T-helper 2 cell (primary cell): ENCODE measurements around the gene LPCAT1.
"Not testable (repeated sequence)": the region's sequence is repeated elsewhere in the genome, so short reads cannot be mapped to it uniquely, and the experiment has no call there.

Experiments
- DNase-seq, 5 experiments: peaks; one replicate each; pipeline versions ENCODE4 v3.0.0 to v3.0.0-alpha.2; 2012 to 2022
- total RNA-seq, 2 donors: gene quantifications; one replicate each; lab custom pipeline; 2026; lab: John Stamatoyannopoulos, UW

Gene LPCAT1, protein sequence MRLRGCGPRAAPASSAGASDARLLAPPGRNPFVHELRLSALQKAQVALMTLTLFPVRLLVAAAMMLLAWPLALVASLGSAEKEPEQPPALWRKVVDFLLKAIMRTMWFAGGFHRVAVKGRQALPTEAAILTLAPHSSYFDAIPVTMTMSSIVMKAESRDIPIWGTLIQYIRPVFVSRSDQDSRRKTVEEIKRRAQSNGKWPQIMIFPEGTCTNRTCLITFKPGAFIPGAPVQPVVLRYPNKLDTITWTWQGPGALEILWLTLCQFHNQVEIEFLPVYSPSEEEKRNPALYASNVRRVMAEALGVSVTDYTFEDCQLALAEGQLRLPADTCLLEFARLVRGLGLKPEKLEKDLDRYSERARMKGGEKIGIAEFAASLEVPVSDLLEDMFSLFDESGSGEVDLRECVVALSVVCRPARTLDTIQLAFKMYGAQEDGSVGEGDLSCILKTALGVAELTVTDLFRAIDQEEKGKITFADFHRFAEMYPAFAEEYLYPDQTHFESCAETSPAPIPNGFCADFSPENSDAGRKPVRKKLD
- 23.7 to 35.4 reads per million in 2 donors for total RNA-seq

DNA sequence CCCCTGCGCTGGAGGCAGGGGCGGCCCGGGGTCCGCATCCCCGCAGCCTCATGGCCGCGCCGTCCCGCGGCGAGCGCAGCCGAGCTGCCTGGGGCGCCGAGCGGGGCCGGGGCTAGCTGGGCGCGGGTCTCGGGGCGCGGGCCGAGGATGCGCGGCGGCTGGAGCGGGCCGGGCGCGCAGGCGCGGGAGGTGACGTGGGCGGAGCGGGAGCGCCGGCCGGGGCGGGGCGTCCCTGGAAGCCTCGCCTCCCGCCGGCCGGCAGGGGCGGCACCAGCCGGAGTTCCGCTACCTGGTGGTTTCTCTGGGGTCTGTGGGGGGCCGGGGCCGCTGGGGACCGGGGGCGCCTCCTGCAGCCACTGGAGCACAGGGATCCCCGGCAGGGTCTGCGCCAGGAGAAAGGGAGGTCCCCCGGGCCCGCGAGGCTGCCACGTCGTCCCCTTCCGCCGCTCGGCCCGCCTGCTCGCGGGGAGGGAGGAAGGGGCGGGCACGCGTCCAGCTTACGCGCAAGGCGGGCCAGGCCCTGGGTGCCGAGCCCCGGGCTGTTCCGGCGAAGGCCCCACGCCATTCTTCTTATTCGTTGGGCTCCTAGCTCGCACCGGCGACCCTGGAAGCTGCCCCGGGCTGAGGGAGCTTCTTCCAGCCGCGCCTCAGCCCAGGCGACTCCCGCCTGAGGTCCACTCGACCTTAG is at the start of gene LPCAT1:
LPCAT1 (minus strand) TSS at position 168 of the 688 bp plus-strand sequence; CDS start at position 52, 116 bp downstream.
- DNase-seq: peak; percentile 58 to 87 (median 62)

DNA sequence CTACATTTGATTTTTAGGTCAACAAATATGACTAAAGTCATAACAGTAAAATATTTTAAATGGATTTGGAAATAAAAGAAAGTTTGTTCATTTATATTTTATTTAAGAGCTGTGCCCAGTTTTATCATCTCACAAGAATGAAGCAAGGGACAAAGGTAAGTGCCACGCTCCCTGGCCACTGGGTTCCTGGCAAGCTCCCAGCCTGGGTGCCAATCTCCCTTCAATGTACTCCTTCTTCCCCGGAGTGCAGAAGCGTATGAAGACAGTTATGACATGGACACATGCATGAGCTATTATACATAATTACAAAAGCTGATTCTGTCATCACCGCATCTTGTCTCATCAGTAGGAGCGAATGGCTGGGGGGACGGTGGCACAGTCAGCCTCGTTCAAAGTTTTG is 48.1 kb upstream of the LPCAT1 start:
- not testable (repeated sequence) for DNase-seq

DNA sequence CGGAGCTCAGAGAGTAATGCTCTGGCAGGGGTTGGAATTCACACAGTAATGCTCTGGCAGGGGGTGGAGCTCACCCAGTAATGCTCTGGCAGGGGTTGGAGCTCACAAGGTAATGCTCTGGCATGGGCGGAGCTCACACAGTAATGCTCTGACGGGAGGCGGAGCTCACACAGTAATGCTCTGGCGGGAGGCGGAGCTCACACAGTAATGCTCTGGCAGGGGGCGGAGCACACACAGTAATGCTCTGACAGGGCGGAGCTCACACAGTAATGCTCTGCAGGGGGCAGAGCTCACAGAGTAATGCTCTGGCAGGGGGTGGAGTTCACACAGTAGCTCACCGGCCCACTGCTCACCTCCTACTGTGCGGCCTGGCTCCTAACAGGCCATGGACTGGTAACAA is 47.2 kb upstream of the LPCAT1 start:
- DNase-seq: no peak

DNA sequence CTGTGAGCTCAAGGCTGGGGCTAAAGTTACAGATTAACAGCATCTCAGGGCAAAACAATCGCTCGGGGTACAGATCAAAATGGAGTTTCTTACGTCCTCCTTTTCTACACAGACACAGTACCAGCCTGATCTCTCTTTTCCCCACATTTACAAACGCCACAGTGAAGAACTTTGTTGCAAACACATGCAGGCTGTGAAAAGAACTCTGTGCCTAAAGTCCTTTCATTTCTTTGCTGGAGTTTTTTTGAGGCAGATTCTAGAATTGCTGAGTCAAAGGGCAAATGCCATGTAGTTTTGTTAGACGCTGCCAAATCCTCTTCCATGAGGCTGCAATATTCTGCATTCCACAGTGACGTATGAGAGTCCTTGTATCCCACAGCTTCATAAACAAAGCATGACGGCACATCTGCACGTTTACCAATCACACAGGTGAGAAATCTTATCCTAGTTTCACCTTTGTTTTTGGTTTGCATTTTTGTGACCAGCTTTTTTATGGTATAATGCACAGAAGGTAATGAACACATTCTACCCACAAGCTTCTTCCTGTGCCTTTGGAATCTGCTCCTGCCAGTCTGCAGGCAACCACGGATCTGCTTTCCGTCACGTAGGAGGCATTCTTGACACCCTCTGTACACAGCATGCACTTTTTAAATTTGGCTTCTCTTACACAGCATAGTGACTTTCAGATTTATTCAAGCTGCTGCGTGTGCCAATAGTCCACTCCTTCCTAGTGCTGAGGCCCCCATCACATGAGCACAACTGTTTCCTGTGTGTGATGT is 44.6 kb upstream of the LPCAT1 start:
- no peak for DNase-seq

DNA sequence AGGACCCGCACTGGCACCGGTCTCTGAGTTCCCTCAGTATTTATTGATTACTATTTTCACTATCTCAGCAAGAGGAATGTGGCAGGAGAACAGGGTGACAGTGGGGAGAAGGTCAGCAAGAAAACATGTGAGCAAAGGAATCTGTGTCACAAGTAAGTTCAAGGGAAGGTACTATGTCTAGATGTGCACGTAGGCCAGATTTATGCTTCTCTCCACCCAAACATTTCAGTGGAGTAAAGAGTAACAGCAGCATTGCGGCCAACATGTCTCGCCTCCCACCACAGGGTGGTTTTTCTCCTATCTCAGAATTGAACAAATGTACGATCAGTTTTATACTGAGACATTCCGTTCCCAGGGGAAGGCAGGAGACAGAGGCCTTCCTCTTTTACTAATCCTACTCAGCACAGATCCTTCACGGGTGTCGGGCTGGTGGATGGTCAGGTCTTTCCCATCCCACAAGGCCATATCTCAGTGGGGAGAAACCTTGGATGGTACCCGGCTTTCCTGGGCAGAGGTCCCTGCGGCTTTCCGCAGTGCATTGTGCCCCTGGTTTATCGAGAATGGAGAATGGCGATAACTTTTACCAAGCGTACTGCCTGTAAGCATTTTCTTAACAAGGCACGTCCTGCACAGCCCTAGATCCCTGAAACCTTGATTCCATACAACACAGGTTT is 43.9 kb upstream of the LPCAT1 start:
- not testable (repeated sequence) for DNase-seq

DNA sequence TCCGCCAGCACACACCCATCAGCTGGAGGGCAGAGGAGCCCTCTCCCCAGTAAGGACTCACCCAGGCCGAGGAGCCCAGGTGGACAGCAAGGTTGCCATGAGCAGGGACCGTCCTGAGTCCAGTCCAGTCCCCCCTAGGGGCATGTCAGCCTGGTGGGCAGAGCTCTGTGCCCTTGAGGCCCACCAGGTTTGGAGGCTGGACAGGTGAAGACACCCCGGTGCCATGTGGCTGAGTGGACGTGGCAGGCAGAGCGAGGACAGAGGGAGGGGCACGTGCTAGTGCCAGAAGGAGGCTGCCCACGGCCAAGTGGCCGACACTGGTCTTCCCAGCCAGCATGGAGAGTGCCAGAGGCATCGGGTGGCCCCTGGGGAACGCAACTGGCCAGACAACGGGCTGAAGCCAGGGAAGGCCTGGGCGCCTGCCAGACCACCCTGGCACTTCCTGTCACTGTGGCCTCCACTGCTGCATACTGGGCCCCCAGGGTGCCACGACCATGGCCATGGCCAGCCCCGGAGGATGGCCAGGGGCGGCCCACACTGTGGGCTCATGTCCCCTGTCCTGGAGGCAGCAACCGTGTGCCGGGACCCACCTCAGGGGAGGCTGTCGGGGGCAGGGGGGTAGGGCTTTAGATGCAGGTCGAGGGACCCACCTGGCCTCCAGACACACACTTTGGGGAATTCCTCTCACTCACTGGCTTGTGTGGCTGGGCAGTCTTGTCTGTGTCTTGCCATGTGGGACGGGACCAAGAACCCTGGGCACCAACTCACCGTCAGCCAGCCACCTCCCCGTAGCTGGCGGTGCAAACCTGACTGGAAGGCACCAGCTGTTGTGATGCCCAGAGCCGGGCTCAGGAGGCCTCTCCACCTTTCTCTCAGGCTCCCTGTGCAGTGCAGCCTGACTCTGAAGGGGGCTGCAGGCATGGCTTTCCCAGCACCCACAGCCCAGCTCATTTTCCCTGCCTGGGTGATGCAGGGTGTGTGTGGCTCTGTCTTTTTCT is 42.3 kb upstream of the LPCAT1 start:
- no peak for DNase-seq

DNA sequence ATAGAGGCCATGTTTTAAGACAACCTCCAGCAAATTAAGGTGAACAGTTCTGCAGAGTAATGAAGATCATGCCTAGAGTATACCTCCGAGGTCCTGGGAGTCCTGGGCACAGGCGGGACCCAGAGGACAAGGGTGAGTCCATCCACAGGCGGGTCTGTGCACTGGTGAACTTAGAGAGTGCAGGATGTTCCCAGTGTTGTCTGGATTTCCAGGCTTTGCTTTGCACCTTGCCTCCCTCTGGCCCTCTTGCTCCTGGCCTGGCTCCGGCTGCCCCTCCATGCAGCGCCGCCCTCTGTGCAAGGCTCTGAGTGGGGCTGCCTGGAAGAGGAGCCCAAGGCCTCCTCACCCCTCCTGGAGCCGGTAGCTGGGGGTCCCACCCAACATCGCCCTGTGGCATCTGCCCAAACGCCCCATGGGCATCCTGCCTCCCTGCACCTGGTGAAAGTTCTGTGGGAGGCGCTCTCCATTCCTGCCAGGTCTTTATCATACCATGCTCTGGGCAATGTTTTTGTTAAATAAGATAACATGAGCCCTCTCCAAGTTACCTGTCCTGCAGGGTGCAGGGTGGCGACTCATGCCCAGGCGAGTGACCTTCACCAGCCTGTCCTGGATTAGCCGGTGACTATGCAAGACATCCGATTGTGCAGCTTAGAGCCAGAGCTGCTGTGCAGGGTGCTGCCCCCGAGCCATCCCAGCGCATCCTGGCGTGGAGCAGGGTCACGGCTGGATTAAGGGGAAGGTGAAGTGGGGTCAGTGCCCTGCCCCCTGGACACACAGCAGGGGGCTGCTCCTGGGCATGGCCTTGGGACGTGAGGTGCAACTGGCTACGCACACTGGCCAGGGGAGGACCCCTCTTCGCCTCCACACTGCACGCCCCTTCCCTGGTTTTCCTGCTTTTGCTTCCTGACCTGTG is 41.3 kb upstream of the LPCAT1 start:
- no peak for DNase-seq

DNA sequence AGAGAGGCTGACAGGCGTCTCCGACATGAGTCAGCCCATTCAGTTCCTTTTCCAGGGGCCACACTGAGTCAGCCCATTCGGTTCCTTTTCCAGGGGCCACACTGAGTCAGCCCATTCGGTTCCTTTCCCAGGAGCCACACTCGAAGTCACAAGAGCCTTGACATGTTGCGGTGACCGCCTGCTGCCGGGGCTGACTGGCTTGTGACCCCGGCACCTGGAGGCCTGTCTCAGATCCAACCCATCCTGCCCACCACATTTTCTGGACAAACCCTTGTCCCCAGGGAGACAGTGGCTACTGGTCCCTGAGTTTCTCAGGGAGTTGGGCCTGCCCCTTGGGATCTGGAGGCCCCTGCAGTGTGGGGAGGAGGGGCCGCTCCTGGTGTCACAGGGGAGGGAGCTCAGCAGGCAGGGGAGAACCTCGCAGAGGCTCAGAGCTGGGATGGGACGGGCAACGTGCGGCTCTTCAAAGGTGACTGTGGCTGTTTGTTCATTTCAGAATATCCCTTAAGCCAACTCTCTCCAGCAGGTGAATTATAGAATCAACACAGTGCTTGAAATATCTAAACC is 40.5 kb upstream of the LPCAT1 start:
- no peak for DNase-seq

DNA sequence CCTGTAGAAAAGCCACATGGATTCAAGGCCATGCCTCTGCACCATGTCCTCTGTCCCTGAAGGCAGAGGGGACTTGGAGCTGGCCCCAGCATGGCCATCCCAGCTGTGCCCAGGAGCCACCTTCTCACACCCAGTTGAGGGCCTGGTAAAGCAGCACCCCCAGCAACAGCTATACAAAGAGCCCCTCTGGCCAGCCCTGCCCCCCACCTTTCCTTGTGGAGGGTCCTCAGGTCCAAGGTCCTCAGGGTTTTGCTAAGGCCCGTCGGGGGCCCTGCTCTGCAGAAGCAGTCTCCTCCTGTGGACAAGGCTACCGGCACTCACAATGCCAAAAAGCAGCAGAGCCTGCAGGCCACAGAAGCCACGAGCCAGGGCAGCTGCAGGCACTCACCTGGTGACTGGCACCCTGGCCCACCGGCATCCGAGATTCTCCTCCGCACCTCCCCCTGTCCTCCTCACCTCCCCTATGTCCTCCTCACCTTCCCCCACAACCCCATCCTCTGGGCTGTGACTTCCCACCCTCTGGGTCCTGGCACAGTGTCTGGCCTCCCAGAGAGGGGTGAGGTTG is 39.9 kb upstream of the LPCAT1 start:
- no peak for DNase-seq

DNA sequence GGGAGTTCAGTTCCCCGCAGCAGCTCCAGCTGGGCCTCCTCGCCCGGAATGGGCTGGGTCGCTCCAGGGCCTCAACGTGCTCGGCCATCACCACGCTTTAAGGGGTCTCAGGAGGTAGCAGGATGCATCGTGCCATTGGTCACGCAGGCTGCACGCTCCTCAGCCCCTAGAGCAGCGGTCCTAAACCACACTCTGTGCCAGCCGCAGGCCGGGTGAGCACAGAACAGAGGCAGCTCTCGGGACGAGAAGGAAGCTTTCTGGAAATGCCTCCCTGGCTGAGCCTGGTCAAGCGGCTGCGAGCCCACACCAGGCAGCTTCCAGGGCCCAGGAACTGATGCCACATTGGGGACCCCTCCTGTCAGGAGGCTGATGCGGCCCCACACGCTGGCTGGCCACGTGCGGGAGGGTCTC is 39.3 kb upstream of the LPCAT1 start:
- no peak for DNase-seq

DNA sequence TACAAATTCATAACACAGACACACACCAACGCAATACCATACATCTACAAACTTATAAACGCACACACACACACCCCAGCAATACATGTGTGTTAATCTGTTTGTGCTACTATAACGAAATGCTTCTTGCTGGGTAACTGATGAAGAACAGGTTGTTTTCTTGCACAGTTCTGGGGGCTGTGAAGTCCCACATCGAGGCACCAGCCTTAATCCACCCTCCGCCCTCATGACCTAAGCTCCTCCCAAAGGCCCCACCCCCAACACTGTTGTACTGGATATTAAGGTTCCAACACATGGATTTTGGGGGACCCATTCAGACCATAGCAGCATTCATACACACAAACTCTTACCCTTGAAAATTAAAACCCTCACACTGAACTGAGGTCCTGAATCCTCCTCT is 38.8 kb upstream of the LPCAT1 start:
- no peak for DNase-seq

DNA sequence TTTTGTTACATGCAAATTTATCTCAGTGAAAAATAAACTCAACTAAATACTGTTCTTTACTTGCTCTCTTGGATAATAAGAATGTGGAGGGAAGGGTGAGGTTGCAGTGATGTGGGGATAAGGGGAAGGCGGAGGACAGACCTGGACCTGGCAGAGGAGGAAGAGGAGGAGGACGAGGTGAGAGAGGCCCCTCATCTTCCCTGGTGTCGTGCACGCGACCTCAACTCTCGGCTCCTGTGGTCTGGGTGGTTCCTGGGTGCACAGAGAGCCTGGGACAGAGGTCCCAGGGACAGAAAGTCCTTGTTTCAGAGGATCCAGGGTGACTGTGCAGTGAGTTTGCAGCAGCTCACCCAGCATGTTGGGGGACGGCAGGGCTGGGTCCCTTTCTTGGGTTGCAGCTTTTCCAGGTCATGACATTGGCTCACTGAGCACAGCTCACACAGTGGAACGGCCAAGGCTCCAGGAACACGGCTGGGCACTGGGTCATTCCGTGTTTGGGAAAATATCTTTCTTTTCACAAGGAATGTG is 37.7 kb upstream of the LPCAT1 start:
- DNase-seq: no peak

DNA sequence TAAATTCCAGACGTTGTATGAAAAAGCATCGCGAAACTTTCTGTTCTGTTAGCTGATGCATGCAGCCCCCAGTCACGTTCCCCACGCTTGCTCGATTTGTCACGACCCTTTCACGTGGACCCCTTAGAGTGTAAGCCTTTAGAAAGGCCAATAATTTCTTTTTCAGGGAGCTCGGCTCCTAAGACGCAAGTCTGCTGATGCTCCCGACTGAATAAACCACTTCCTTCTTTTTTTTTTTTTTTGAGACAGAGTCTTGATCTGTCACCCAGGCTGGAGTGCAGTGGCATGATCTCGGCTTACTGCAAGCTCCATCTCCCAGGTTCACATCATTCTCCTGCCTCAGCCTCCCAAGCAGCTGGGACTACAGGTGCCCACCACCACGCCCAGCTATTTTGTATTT is 36.7 kb upstream of the LPCAT1 start:
- DNase-seq: not testable (repeated sequence)

DNA sequence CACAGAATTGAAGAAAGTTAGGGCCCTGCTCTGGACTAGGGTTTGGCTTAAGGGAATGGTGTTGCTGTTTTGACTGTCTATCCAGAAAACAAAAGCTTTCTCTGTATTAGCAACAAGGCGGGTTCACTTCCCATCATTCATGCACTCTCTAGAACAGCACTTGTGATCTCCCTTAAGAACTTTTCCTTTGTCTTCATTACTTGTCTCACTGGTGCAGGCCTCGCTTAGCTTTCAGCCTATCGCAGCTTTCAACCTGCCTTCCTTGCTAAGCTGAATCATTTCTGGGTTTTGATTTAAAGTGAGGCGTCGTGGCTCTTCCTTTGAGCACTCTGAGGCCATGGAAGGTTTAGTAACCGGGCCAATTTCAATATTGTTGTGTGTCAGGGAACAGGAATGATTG is 35.2 kb upstream of the LPCAT1 start:
- no peak for DNase-seq

DNA sequence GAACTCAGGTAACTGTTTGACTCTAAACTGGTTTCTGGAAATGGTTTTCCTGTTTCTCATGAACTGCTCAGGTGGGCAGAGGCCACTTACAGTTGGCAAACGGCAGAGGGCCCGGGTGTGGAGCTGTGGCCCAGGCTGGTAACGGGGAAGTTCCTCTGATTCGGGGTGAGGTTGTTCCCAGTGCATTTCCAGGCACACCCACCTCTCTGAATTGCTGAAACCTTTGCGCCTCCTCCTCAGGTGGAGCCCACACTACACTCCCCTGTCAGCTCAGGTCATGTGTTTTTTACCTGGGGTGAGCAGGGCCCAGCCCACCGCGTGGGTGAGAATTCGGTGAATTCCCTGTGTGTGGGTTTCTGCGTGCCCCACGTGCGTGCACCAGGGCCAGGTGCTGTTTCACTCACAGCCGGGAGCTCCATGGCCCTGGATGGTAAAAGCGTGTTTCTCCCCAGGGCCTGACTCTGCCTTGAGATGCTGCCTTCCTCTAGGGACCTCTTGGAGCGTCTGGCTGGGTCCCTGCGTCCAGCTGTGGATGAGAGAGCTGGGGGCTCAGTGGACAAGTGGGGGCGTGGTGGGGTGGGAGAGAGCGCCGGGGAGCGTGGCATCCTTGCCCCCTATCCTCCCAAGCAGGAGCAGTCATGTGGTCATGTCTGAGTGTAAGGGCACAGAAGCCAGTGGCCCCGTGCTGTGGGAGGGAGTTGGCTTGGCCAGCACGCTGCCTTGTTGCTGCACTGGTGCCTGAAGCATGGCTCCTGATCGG is 33.5 kb upstream of the LPCAT1 start:
- DNase-seq: no peak

DNA sequence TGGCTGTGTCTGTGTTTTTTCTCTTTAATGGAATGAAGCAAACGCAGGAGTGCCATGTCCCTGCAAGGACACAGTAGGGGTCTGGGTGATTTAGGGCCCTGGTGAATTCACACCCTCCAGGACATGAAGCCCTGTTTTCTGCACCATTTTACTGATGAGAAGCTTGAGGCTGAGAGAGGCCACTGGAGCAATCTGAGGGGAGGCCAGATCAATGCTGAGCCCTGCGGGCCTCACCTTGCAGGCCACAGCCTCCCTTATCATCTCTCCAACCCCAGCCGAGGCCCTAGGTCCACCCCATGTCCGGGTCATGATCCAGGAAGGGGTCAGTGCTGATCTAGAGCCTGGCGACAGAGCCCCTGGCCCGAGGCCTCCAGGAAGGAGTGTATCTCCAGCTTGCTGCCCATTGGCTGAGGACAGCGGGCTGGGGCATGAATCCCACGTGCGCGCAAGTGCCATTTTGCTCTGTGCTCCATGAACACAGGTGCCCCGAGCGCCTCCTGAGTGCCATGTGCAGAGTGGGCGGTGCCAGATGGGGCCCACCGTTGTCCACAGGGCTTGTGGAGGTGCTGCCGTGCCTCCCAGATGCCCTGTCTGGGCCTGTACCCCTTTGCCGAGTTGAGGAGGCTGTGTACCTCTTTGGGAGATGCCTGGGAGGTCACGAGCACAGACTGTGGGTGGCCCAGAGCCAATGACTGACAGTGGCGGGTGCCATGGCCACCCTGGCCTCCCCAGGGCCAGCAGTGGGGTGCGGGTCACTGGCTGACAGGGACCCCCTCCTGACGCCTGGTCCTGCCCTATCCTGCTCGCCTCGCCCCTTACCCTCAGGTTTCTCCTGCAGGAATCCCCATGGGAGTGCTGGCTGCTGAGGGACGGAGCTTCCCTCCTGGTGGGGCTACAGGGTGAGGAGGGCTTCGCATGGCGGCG is 32.3 kb upstream of the LPCAT1 start:
- DNase-seq: no peak
